Measurements from ENCODE around the gene RNF181. TPM values are rescaled to one million over a fixed set of nuclear protein-coding genes. Genes with fewer than 3 reads are reported as not detected.

RNF181 gene
- total and polyA plus RNA-seq, 3 experiments from 2014 or later = 88.2 to 181 (median 95.1) TPM

DNA sequence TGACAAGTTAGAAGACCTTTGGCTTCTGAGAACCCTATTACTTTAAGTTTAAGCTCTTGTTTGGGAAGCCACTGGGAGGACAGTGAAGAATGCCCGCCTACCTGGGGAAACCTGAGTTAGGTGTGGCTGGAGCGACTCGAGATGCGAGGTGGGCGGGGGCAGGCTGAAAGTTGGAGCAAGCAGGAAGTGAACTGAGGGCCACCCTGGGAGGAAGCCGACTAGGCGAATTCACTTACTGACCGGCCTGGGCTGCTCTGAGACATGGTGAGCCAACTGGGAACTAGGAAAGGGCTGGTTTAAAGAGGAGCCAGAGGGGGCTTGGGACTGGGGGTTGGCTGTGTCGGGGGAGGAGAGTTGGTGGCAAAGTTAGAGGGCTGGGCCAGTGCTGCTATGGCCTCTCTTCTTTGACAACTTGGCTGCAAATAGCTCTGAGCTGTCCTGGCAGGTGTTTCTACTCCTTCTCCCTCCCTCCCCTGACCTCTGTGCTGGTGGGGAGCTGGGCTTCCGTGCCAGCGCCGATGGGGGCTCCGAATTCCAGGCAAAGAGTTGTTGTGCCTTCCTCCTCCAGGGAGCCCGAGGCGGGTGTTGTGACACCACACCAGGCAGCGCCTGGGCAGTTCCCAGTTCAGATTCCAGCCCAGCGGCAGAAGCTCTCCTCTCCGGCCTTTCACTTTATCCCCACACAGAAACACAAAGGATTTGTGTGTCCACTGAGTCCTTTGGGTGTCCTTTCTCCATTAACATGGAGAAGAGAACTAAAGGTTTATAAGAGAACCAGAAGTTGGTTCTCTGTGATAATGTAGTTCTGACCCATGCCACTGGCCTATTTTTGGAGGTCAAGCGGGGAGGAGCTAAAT, 17.9 kb upstream of the RNF181 start, which contains the start of gene VAMP8:
Gene VAMP8 (plus strand): TSS at position 201 of the 857 bp plus-strand sequence. CDS start 61 bp downstream, at position 262.
- H3K27ac ChIP-seq (ENCODE audit: low read depth, low read length) = peak within 1 kb of the TSS; percentile 73
- peak within 1 kb of the TSS; percentile 78 for H3K4me3 ChIP-seq (ENCODE audit: low read length)
- H3K4me1 Mint-ChIP-seq = peaks cover 33 to 46% (median 38%) of the 10 kb centered on the region in 3 donors
- no peaks in the 10 kb centered on the region for H3K27me3 ChIP-seq (ENCODE audit: insufficient read depth, low read length, poor library complexity, severe bottlenecking)
- POLR2A ChIA-PET = interaction anchor here (0.7 to 1.8 kb wide), 5 partner anchors 11 to 671 kb away, joined by 3 to 8 read pairs (median 5); partner anchors contain the start of gene RNF181
- no peaks in the 10 kb centered on the region for H3K9me3 ChIP-seq (ENCODE audit: low read length)
- no peaks in the 10 kb centered on the region for H3K9me3 Mint-ChIP-seq
- H3K4me1 ChIP-seq (ENCODE audit: insufficient read depth, low read length) = peaks cover 34% of the 10 kb centered on the region
- peak within 1 kb of the TSS; percentile 86 to 98 (median 97) for H3K4me3 Mint-ChIP-seq
- CTCF ChIA-PET = interaction anchor here (0.7 to 2.4 kb wide), 4 partner anchors 25 to 467 kb away, joined by 3 to 7 read pairs (median 5); partner anchors contain the start of genes SH2D6 and TMEM150A
- peak within 1 kb of the TSS; percentile 84 to 99 (median 94) for H3K27ac Mint-ChIP-seq
- peaks cover 4% of the 10 kb centered on the region for H3K36me3 ChIP-seq (ENCODE audit: insufficient read depth, low read length)
- DNase-seq = peak; percentile 44 to 76 (median 58)
- H3K36me3 Mint-ChIP-seq = peaks cover 6 to 37% (median 6%) of the 10 kb centered on the region in 3 donors
- H3K27me3 Mint-ChIP-seq = no peaks in the 10 kb centered on the region

DNA sequence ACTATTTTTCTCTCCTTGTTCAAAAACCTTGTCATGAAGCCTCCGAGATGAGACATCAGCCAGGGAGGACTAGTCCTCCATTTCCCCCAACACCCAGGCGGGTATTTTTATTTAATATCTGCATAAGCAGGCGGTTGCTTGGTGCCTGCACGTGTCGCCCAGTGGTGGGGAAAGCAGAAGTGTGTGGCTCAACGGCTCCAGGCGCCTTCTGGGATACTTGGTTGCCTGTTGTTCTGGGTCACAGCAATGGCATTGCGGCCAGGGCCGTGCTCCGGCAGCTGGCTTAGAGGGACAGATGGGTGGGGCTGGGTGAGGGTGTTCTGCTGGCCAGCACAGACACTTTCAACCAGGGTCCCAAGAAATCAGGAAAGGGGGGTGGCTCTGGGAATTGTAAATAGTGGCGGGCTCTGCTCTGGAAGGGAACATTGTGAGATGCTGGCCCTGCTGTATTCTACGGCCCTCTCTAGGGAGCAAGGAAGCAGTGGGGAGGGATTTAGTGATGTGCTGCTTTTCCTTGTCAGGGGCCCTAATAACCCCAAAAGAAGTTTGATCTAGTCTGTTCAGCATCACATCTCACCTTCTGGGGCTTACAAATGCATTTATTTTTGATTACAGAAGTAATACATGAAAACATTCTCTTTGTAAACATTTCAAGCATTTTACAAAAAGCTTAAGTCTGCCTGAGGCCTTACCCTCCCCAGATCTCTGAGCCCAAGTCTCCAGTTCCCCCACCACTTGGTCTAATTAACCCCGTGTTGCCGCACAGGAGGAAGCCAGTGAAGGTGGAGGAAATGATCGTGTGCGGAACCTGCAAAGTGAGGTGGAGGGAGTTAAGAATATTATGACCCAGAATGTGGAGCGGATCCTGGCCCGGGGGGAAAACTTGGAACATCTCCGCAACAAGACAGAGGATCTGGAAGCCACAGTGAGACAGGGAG, 17.0 kb upstream of the RNF181 start:
- ChIA-PET CTCF (interaction anchor here (1.7 to 2.4 kb wide), 3 partner anchors 24 to 159 kb away, joined by 5 to 7 read pairs (median 5); partner anchors contain the start of genes SH2D6 and TMEM150A), POLR2A (interaction anchor here (0.9 to 1.8 kb wide), 2 partner anchors 11 to 17 kb away, joined by 3 to 5 read pairs; partner anchors contain the start of gene RNF181)
- H3K27me3 Mint-ChIP-seq = no peaks in the 10 kb centered on the region
- H3K36me3 ChIP-seq (ENCODE audit: insufficient read depth, low read length) = peaks cover 4% of the 10 kb centered on the region
- H3K27ac Mint-ChIP-seq = peak overlapping the region; percentile 84 to 99 (median 94)
- peaks cover 42% of the 10 kb centered on the region for H3K4me1 ChIP-seq (ENCODE audit: insufficient read depth, low read length)
- no peaks in the 10 kb centered on the region for H3K9me3 ChIP-seq (ENCODE audit: low read length)
- H3K27ac ChIP-seq (ENCODE audit: low read depth, low read length) = peak overlapping the region; percentile 73
- H3K4me1 Mint-ChIP-seq = peaks cover 37 to 50% (median 41%) of the 10 kb centered on the region in 3 donors
- H3K27me3 ChIP-seq (ENCODE audit: insufficient read depth, low read length, poor library complexity, severe bottlenecking) = no peaks in the 10 kb centered on the region
- peak overlapping the region; percentile 78 for H3K4me3 ChIP-seq (ENCODE audit: low read length)
- H3K4me3 Mint-ChIP-seq = peak overlapping the region; percentile 86 to 98 (median 97)
- peaks cover 6 to 45% (median 6%) of the 10 kb centered on the region in 3 donors for H3K36me3 Mint-ChIP-seq
- no peaks in the 10 kb centered on the region for H3K9me3 Mint-ChIP-seq
- DNase-seq = peak in 1 of 5 donors; percentile 20

DNA sequence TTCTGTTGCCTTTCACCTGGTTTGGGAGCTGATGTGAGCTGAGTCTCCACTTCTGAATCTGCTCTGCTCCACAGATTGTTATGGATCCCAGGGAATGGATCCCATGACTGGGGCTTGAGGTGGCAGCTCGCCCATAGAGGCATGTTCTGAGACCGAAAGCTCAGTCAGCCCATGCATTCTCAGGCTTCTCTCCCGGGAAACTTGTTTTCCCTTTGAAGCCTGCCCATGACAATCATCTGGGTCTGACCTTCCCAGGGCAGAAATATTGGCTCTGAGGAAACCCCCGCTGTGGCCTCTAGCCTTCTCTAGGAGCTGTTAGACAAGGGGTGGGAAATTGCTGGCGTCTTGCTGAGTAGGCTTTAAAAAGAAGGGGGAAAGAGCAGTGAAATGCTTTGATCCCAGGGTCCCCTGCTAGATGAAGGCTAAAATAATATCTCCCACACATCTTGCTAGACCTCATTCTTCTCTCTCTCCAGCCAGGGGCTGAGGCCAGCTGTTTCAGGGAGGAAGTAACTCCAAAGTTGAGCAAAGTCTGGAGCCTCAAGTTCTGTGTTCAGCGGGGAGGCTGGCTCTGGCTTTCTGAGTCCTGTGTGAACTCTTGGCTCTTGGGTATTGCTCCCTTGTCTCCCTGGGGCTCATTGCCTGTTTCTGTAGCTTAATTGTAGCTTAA, 16.1 kb upstream of the RNF181 start:
- Mint-ChIP-seq H3K4me3 (peak overlapping the region; percentile 86 to 98 (median 97)), H3K9me3 (no peaks in the 10 kb centered on the region), H3K27me3 (no peaks in the 10 kb centered on the region), H3K36me3 (peaks cover 6 to 50% (median 6%) of the 10 kb centered on the region in 3 donors), H3K4me1 (peaks cover 42 to 57% (median 46%) of the 10 kb centered on the region in 3 donors), H3K27ac (peak overlapping the region; percentile 20 to 94 (median 68))
- Histone ChIP-seq H3K9me3 (ENCODE audit: low read length) (no peaks in the 10 kb centered on the region), H3K4me3 (ENCODE audit: low read length) (peak overlapping the region; percentile 78), H3K27me3 (ENCODE audit: insufficient read depth, low read length, poor library complexity, severe bottlenecking) (no peaks in the 10 kb centered on the region), H3K36me3 (ENCODE audit: insufficient read depth, low read length) (peaks cover 4% of the 10 kb centered on the region), H3K27ac (ENCODE audit: low read depth, low read length) (peak overlapping the region; percentile 73), H3K4me1 (ENCODE audit: insufficient read depth, low read length) (peaks cover 45% of the 10 kb centered on the region)
- no peak for DNase-seq
- ChIA-PET CTCF (interaction anchor here (2.4 kb wide), 1 partner anchor 160 kb away, joined by 7 read pairs; the partner anchor contains the start of gene SH2D6), POLR2A (interaction anchor here (0.7 kb wide), 1 partner anchor 224 kb away, joined by 3 read pairs; no protein-coding TSS in a partner anchor)

DNA sequence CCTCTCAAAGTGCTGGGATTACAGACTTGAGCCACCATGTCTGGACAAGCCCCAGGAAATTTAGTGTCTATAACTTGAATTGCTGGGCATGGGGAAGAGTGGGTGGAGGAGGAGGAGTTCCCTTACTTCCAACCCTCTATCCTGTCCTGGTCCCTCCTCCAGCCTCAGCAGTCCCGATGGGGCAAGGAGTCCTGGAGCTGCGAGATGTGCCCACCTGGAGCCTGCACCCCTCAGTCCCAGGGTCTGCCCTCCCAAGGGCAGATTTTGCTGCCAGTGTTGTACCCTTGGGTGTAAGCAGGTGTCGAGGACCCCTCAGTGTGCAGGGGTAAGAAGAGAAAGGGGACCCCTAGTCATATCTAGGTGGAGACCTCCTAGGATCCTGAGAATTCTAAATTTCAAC, 15.3 kb upstream of the RNF181 start:
- POLR2A ChIA-PET = no interaction called here
- peaks cover 48 to 64% (median 51%) of the 10 kb centered on the region in 3 donors for H3K4me1 Mint-ChIP-seq
- CTCF ChIA-PET = no interaction called here
- Histone ChIP-seq H3K27me3 (ENCODE audit: insufficient read depth, low read length, poor library complexity, severe bottlenecking) (no peaks in the 10 kb centered on the region), H3K4me1 (ENCODE audit: insufficient read depth, low read length) (peaks cover 51% of the 10 kb centered on the region), H3K36me3 (ENCODE audit: insufficient read depth, low read length) (peaks cover 4% of the 10 kb centered on the region), H3K27ac (ENCODE audit: low read depth, low read length) (no peak overlapping the region), H3K4me3 (ENCODE audit: low read length) (no peak overlapping the region), H3K9me3 (ENCODE audit: low read length) (no peaks in the 10 kb centered on the region)
- peaks cover 6 to 53% (median 6%) of the 10 kb centered on the region in 3 donors for H3K36me3 Mint-ChIP-seq
- DNase-seq = no peak
- H3K27me3 Mint-ChIP-seq = no peaks in the 10 kb centered on the region
- H3K4me3 Mint-ChIP-seq = peak overlapping the region; percentile 29 to 82 (median 37)
- H3K27ac Mint-ChIP-seq = peak overlapping the region in 2 of 8 donors; percentile 63 to 72
- H3K9me3 Mint-ChIP-seq = no peaks in the 10 kb centered on the region

DNA sequence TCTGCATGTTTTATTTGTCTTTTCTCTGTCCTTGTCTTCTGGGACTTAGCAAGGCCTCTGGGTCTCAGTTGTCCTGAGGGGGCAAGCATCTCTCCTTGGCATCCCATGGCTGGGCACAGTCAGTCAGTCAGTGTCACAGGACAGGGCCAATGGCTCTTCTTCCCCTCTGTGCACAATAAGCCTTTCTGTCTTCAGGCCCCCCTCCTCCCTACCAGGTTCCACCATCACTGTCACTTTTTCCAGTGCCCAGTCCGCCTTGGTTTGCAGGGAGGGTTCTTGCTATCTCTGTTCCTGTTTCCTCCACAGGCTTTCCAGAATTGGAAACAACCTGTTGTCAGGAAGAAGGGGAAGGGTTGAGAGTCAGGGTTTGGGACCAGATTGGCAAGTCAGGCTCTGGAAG, 13.1 kb upstream of the RNF181 start:
- POLR2A ChIA-PET = no interaction called here
- DNase-seq = no peak
- H3K4me1 ChIP-seq (ENCODE audit: insufficient read depth, low read length) = peaks cover 62% of the 10 kb centered on the region
- Mint-ChIP-seq H3K4me3 (peak overlapping the region in 5 of 7 donors; percentile 26 to 98 (median 68)), H3K27ac (peak overlapping the region in 7 of 8 donors; percentile 3 to 90 (median 80)), H3K27me3 (peaks cover 0 to 1% of the 10 kb centered on the region in 2 donors), H3K9me3 (no peaks in the 10 kb centered on the region), H3K36me3 (peaks cover 6 to 50% (median 6%) of the 10 kb centered on the region in 3 donors), H3K4me1 (peaks cover 55 to 71% (median 59%) of the 10 kb centered on the region in 3 donors)
- H3K27me3 ChIP-seq (ENCODE audit: insufficient read depth, low read length, poor library complexity, severe bottlenecking) = no peaks in the 10 kb centered on the region
- no peaks in the 10 kb centered on the region for H3K9me3 ChIP-seq (ENCODE audit: low read length)
- CTCF ChIA-PET = no interaction called here
- H3K36me3 ChIP-seq (ENCODE audit: insufficient read depth, low read length) = peaks cover 4% of the 10 kb centered on the region
- no peak overlapping the region for H3K27ac ChIP-seq (ENCODE audit: low read depth, low read length)
- no peak overlapping the region for H3K4me3 ChIP-seq (ENCODE audit: low read length)

DNA sequence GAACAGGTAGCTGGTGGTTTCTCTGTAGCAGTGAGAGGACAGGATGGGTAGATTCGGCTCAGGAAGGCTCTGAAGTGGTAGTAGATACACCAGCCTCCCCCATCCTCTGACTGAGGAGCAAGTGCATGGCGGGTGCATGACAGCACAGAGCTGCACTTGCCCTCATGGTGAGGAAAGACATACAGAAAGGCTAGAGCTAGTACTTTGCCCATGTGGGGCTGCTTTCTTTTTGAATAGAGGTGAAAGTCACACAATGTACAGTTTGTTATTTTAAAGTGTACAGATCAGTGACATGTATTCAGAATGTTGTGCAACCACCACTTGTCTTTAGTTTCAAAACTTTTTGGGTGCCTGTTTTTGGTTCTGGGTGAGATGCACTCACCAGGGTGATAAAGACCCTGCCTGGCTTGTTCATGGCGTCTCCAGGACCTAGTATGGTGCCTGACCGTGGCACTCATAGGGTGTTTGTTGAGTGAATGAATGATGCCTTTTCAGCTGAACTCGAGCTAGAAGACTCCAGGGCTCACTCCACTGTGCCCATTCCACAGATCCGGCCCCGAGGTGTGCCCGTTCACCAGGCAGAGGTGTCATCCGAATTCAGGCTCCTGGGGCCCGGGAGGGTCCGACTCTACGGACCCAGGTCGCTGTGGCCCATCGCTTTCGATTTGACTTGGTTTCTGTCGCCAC, 11.7 kb upstream of the RNF181 start:
- peaks cover 57% of the 10 kb centered on the region for H3K4me1 ChIP-seq (ENCODE audit: insufficient read depth, low read length)
- POLR2A ChIA-PET = interaction anchor here (0.7 to 2.3 kb wide), 3 partner anchors 12 to 45 kb away, joined by 4 to 8 read pairs (median 6); partner anchors contain the start of genes MAT2A and RNF181
- DNase-seq = peak in 3 of 5 donors; percentile 15 to 65 (median 39)
- CTCF ChIA-PET = interaction anchor here (0.9 to 1.0 kb wide), 3 partner anchors 11 to 54 kb away, joined by 3 read pairs; partner anchors contain the start of gene RNF181
- H3K27me3 ChIP-seq (ENCODE audit: insufficient read depth, low read length, poor library complexity, severe bottlenecking) = no peaks in the 10 kb centered on the region
- peak overlapping the region; percentile 78 for H3K4me3 ChIP-seq (ENCODE audit: low read length)
- no peaks in the 10 kb centered on the region for H3K9me3 ChIP-seq (ENCODE audit: low read length)
- no peaks in the 10 kb centered on the region for H3K9me3 Mint-ChIP-seq
- H3K36me3 Mint-ChIP-seq = peaks cover 6 to 38% (median 6%) of the 10 kb centered on the region in 3 donors
- peaks cover 52 to 70% (median 53%) of the 10 kb centered on the region in 3 donors for H3K4me1 Mint-ChIP-seq
- peak overlapping the region; percentile 87 to 98 (median 91) for H3K4me3 Mint-ChIP-seq
- peaks cover 4% of the 10 kb centered on the region for H3K36me3 ChIP-seq (ENCODE audit: insufficient read depth, low read length)
- peaks cover 0 to 1% of the 10 kb centered on the region in 2 donors for H3K27me3 Mint-ChIP-seq
- peak overlapping the region; percentile 67 for H3K27ac ChIP-seq (ENCODE audit: low read depth, low read length)
- H3K27ac Mint-ChIP-seq = peak overlapping the region; percentile 92 to 97 (median 95)

Measured in CD8-positive, alpha-beta memory T cell (primary cell).